GM12864 (cell line): ENCODE results near the gene ATP6V1C2.
"Not testable (repeated sequence)": the region's sequence is repeated elsewhere in the genome, so short reads cannot be mapped to it uniquely, and the experiment has no call there.

Experiments used
- DNase-seq: peaks from one replicate; pipeline ENCODE4 v3.0.0-alpha.2; 2011; ENCODE audit warnings: low read depth
- H3K4me3 ChIP-seq: 2 replicates; pipeline ENCODE4 v1.5.1; 2011; ENCODE audit warnings: mild to moderate bottlenecking, low read depth, low read length, control low read depth
- CTCF ChIP-seq: IDR thresholded peaks from 2 replicates; pipeline ENCODE4 v1.5.1; 2011; ENCODE audit warnings: low read depth, mild to moderate bottlenecking, moderate library complexity, low read length, control low read depth, inconsistent platforms; ENCODE audit errors: missing control alignments

Gene ATP6V1C2

GRCh38 chr2:10777111-10777841, 55.8 kb downstream of the ATP6V1C2 start:
- no peak for TF ChIP-seq CTCF
- DNase-seq = no peak
- H3K4me3 ChIP-seq = no peak overlapping the region

GRCh38 chr2:10777842-10778723, 56.7 kb downstream of the ATP6V1C2 start:
- TF ChIP-seq CTCF = no peak
- no peak for DNase-seq
- no peak overlapping the region for H3K4me3 ChIP-seq

- DNase-seq = no peak
- no peak for TF ChIP-seq CTCF
- no peak overlapping the region for H3K4me3 ChIP-seq
Observed at GRCh38 chr2:10778724-10779115, 57.3 kb downstream of the ATP6V1C2 start.

- no peak for TF ChIP-seq CTCF
- no peak for DNase-seq
- no peak overlapping the region for H3K4me3 ChIP-seq
Observed at GRCh38 chr2:10779776-10780490, 58.5 kb downstream of the ATP6V1C2 start.

- DNase-seq = no peak
- no peak for TF ChIP-seq CTCF
- no peak overlapping the region for H3K4me3 ChIP-seq
Observed at GRCh38 chr2:10780491-10780820, 59.0 kb downstream of the ATP6V1C2 start.

- not testable (repeated sequence) for H3K4me3 ChIP-seq, DNase-seq
Observed at GRCh38 chr2:10780821-10781220, 59.4 kb downstream of the ATP6V1C2 start.

- DNase-seq = no peak
- H3K4me3 ChIP-seq = no peak overlapping the region
- TF ChIP-seq CTCF = no peak
Observed at GRCh38 chr2:10781746-10782145, 60.3 kb downstream of the ATP6V1C2 start.
